HG02798 (cell line): ENCODE data around the gene MAGEL2.
"Not testable (repeated sequence)": the region's sequence is repeated elsewhere in the genome, so short reads cannot be mapped to it uniquely, and the experiment has no call there.

Source experiments
- ATAC-seq: cut with Tn5 transposase; IDR thresholded peaks from one replicate; pipeline ENCODE4 v1.9.1; 2021; ENCODE audit warnings: mild to moderate bottlenecking; ENCODE audit not compliant: unreplicated experiment, poor library complexity

The MAGEL2 gene

DNA sequence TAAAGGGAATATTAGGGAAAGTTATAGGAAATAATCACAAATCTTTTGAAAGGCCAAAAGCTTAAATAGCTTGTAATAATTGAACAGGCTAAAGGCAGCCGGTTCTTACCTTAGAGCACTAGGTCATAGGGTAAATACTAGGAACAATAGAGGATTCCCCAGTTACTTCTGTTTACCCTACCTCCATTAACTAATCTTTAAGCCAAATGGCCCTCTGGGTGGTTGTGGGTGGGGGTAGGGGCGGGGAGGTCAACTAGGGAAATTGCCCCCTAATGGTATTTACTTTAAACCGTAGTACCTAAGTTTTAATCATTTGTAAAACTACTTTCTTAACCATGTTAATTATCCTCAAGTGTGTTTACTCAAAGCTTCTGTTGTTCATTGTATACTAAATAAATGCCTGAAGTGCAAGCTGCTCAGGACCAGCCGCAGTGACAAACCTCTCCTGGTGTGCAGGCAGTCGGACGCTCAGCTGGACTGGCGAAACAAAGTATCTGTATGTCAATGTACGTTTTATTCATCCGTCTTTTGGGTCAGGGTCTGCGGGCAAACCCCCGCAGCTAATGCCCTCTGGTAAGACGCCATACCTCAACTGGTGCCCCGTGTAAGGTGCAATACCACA lies 18.9 kb downstream of the MAGEL2 start:
- no peak for ATAC-seq

DNA sequence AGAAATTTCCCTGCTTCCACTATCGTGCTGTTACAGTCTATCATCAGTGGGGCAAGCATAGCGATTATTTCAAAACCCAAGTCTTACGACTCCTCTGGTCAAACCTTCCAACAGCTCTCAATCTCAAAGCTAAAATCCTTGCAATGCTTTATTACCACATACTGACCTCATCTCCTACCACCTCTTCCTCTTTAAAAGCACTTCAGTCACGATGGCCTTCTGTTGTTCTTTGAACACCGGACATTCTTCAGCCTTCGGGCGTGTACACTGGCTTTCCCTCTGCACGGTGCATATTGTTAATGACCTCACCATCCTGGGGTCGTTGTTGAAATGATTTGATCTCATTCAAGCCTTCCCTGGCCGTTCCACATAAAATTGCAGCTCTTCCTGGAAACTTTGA lies 31.1 kb downstream of the MAGEL2 start:
- no peak for ATAC-seq

DNA sequence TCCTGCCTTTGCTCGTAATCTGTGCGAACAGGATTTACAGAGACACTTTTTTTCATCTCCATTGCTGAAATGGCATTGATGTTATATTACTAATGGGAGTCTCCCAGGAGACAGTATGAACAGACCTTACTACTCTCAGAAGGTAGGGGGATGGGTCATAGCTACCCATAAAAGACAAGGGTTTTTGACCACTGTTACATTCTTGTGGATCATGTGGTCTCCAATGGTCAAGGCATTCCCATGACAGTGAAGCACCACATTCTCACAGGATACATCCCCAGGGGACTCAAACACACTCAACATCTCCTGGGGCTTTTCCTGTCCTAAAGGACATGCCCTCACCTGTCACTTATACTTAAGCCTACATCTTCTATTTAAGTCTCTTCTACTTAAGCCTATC lies 41.4 kb downstream of the MAGEL2 start:
- ATAC-seq: no peak

DNA sequence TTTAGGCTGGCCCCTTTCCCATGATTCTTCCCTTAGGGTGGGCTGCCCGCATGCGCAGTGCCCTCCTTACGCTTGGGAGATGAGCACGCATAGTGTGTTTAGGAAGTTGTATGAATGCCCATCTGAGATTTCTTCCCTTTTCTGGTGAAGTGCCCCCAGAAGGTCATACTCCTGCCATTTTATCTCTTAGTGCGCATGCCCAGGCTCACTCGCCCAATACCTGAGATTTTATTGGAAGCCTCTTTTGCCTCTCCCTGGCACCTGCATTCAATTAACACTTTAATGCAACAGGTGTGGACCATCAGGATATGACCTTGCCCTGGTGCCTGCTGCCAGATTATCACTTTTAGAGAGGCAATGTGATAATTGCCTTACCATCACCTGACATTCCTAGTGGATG lies 45.5 kb downstream of the MAGEL2 start:
- no peak for ATAC-seq

DNA sequence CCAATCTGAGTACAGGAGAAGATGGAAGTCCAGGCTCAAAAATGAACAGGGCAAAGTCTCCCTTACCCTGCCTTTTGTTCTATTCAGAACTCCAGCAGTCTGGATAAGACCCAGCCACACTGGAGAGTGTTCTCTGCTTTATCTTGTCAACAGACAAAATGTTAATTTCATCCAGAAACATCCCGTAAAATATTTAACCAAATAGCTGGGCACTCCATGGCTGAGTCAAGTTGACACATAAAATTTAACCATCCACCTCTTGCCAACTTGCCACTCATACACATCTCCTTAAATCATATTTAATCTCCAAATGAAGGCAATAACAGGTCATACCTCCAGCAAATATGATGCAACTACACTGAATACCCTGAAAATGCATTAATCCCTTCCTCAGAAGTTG lies 48.6 kb downstream of the MAGEL2 start:
- no peak for ATAC-seq

DNA sequence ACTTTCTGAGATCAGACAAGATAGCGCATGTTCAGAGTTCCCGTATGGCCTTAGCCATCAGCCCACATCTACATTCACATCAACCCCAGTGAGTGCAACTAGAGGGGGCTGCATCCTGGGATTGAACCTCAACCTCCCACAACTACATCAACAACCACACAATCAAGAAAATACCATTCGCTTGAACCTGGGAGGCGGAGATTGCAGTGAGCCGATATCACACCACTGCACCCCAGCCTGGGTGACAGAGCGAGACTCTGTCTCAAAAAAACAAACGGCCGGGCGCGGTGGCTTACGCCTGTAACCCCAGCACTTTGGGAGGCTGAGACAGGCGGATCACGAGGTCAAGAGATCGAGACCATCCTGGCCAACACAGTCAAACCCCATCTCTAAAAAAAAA lies 50.4 kb downstream of the MAGEL2 start:
- ATAC-seq: not testable (repeated sequence)

DNA sequence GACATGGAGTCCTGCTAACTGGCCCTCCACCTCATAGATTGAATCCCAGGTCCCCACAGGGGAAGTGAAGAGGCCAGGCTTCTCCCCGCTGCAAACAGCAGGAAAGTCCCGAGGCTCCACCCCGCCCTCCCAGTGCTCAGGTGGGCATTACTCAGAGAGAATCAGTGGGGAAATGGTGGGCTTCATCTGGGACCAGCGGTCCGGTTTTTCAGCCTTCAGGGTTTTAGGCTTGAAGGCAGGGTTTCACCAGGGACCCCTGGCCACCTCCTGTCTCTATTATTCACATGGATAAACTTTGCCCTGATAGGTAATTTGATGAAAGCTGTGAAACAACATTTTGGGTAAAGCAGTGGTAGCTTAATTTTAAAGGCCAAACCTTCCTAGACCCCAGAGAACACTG lies 50.9 kb downstream of the MAGEL2 start:
- no peak for ATAC-seq

DNA sequence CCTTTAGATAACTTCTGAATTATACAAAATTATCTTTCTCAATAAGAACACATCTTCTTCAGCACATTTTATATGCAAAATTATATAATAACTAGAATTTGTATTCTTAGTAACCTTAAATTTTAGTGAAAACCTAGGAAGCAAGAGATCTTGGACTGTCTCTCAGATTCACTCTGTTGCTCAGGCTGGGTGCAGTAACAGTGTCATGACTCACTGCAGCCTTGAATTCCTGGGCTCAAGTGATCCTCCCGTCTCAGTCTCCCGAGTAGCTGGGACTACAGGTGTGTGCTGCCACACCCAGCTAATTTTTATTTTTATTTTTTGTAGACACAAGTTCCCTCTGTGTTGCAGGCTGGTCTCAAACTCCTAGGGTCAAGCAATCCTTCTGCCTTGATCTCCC lies 52.3 kb downstream of the MAGEL2 start:
- ATAC-seq: no peak

DNA sequence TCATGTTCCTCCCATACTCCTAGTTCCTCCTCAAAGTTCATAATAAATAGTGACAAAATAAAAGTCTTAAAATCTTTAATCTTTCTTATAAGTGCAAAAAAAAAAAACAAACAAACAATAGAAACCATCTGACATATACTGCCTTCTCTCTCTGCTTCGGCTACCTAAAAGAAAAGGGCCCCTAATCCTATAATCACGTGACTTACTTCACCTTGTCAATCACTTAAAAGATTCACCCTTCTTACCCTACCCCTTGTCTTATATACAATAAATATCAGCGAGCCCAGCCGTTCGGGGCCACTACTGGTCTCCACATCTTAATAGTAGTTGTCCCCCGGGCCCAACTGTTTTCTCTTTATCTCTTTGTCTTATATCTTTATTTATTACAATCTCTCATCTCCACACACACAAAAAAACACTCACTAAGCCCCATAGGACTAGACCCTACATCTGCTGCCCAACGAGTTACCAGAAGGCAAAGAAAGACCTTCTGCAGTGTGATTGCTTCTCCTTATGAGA lies 53.4 kb downstream of the MAGEL2 start:
- ATAC-seq: no peak
